GM10266 (cell line): ENCODE results near the gene ADAMTS17.
"Not testable (repeated sequence)": the region's sequence is repeated elsewhere in the genome, so short reads cannot be mapped to it uniquely, and the experiment has no call there.

Experiments used
- DNase-seq: peaks from one replicate; pipeline ENCODE4 v3.0.0; 2012; ENCODE audit errors: extremely low spot score
- CTCF ChIP-seq: IDR thresholded peaks from 2 replicates; pipeline ENCODE4 v1.5.1; 2012; ENCODE audit warnings: mild to moderate bottlenecking, low read depth; ENCODE audit not compliant: control insufficient read depth, insufficient read depth; ENCODE audit errors: missing control alignments

ADAMTS17 gene

GRCh38 chr15:100092034-100092433 is 249.7 kb downstream of the ADAMTS17 start:
- no peak for DNase-seq
- no peak for TF ChIP-seq CTCF

- no peak for DNase-seq
- no peak for TF ChIP-seq CTCF
Observed at GRCh38 chr15:100090411-100090810, 251.4 kb downstream of the ADAMTS17 start.

GRCh38 chr15:100084042-100084821 is 257.5 kb downstream of the ADAMTS17 start:
- not testable (repeated sequence) for DNase-seq

- no peak for DNase-seq
- TF ChIP-seq CTCF = no peak
Observed at GRCh38 chr15:100083572-100083971, 258.2 kb downstream of the ADAMTS17 start.

- no peak for TF ChIP-seq CTCF
- no peak for DNase-seq
Observed at GRCh38 chr15:100082761-100083402, 258.9 kb downstream of the ADAMTS17 start.

- no peak for TF ChIP-seq CTCF
- DNase-seq = no peak
Observed at GRCh38 chr15:100081454-100081853, 260.3 kb downstream of the ADAMTS17 start.

GRCh38 chr15:100078511-100079220 is 263.1 kb downstream of the ADAMTS17 start:
- no peak for TF ChIP-seq CTCF
- DNase-seq = no peak
